CD8-positive, alpha-beta memory T cell (primary cell): ENCODE measurements around the gene CGB7. TPM values are rescaled to one million over a fixed set of nuclear protein-coding genes. Genes with fewer than 3 reads are reported as not detected.
A peak's percentile ranks its signal among the peaks of the same experiment; 100 is the strongest.

Experiments used
- CTCF ChIA-PET: fragments of 350-600 bp; sonication (Branson Sonifier 250); formaldehyde crosslinking; loops from one replicate; lab custom pipeline; 2021; ENCODE audit warnings: antibody characterized with exemption; lab: Charles Lee
- POLR2A ChIA-PET: fragments of 350-600 bp; sonication (Branson Sonifier 250); formaldehyde crosslinking; loops from one replicate; lab custom pipeline; 2021; ENCODE audit warnings: antibody characterized with exemption; lab: Charles Lee
- DNase-seq, 5 donors: peaks; one replicate each; pipeline versions ENCODE4 v3.0.0 to v3.0.0-alpha.2; 2020 to 2022; ENCODE audit warnings: mixed read lengths in 1 of 5
- H3K27ac ChIP-seq: one replicate; pipeline ENCODE4 v1.7.0; 2013; ENCODE audit warnings: low read depth, mild to moderate bottlenecking, low read length, moderate library complexity
- H3K27me3 ChIP-seq: 2 replicates; pipeline ENCODE4 v1.7.0; 2013; ENCODE audit warnings: low read length, mild to moderate bottlenecking; ENCODE audit not compliant: insufficient read depth, poor library complexity, severe bottlenecking
- H3K36me3 ChIP-seq: 2 replicates; pipeline ENCODE4 v1.7.0; 2013; ENCODE audit warnings: mild to moderate bottlenecking, low read length, moderate library complexity; ENCODE audit not compliant: insufficient read depth
- H3K4me1 ChIP-seq: 2 replicates; pipeline ENCODE4 v1.7.0; 2013; ENCODE audit warnings: mild to moderate bottlenecking, low read length, moderate library complexity; ENCODE audit not compliant: insufficient read depth
- H3K4me3 ChIP-seq: 2 replicates; pipeline ENCODE4 v1.7.0; 2013; ENCODE audit warnings: mild to moderate bottlenecking, low read length
- H3K9me3 ChIP-seq: 2 replicates; pipeline ENCODE4 v1.7.0; 2013; ENCODE audit warnings: mild to moderate bottlenecking, low read length
- H3K27ac Mint-ChIP-seq, 8 donors: one replicate each; pipeline ENCODE4 v1.8.0; 2020 to 2021; ENCODE audit warnings: mixed read lengths in 8 of 8, mild to moderate bottlenecking in 6 of 8, inconsistent platforms in 3 of 8, moderate library complexity in 3 of 8
- H3K27me3 Mint-ChIP-seq, 2 donors: one replicate each; pipeline ENCODE4 v1.8.0; 2020 to 2021; ENCODE audit warnings: mixed read lengths in 2 of 2, mild to moderate bottlenecking in 1 of 2, moderate library complexity in 1 of 2
- H3K36me3 Mint-ChIP-seq, 3 donors: one replicate each; pipeline ENCODE4 v1.8.0; 2020 to 2021; ENCODE audit warnings: mixed read lengths in 3 of 3, inconsistent platforms in 1 of 3, mild to moderate bottlenecking in 1 of 3
- H3K4me1 Mint-ChIP-seq, 3 donors: one replicate each; pipeline ENCODE4 v1.8.0; 2020 to 2021; ENCODE audit warnings: mixed read lengths in 3 of 3, inconsistent platforms in 1 of 3, mild to moderate bottlenecking in 1 of 3
- H3K4me3 Mint-ChIP-seq, 7 donors: one replicate each; pipeline ENCODE4 v1.8.0; 2020 to 2021; ENCODE audit warnings: mixed read lengths in 7 of 7, mild to moderate bottlenecking in 6 of 7, moderate library complexity in 4 of 7, inconsistent platforms in 2 of 7
- H3K9me3 Mint-ChIP-seq, 5 donors: one replicate each; pipeline ENCODE4 v1.8.0; 2020 to 2022; ENCODE audit warnings: mixed read lengths in 5 of 5, mild to moderate bottlenecking in 3 of 5, moderate library complexity in 2 of 5, inconsistent platforms in 1 of 5
- polyA plus RNA-seq: library from polyadenylated mRNA; unstranded; fragments of 300-500 nt; fragmentation: Illumina TruSeq; gene quantifications from one replicate; pipeline ENCODE4 v1.2.3, GENCODE V29; 2021
- total RNA-seq, 2 experiments: library from RNA; stranded (reverse); gene quantifications; one replicate each; pipeline ENCODE4 v1.2.3, GENCODE V29; 2021

CGB7 gene
- not detected for total RNA-seq
- polyA plus RNA-seq, result not detected

DNA sequence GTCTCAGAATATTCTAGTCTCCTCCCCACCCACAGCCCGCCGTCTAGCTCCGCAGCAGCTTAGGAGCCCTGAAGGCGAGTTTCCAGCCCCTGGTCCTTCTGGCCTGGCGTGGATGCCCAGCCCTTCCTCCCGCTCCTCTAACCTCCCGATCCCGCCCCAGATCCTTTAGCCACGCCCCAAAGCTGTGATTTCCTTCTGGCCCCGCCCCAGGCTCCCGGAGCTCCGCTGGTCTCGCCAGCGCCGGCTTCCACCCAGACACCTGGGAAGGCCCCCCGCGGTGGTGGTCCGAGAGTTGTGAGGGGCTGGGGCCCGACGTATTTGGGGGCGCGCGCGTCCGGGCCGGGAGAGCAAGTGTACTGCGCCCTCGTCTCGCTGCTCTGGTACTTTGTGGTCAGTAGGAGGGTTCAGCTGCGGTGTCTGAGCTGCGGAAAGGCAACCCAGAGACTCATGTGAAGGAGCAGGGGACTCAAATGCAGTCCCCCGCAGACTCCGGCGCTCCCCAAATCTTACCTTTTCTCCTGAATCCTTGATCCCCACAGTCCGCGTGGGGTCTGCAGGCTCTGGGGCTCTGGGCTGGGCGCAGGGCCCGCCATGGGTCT, at the start of gene CGB7:
CGB7 (minus strand) TSS at position 114 of the 599 bp plus-strand sequence. CDS start 2,374 bp downstream, outside the sequence.
- peak within 1 kb of the TSS; percentile 66 for H3K4me3 ChIP-seq

DNA sequence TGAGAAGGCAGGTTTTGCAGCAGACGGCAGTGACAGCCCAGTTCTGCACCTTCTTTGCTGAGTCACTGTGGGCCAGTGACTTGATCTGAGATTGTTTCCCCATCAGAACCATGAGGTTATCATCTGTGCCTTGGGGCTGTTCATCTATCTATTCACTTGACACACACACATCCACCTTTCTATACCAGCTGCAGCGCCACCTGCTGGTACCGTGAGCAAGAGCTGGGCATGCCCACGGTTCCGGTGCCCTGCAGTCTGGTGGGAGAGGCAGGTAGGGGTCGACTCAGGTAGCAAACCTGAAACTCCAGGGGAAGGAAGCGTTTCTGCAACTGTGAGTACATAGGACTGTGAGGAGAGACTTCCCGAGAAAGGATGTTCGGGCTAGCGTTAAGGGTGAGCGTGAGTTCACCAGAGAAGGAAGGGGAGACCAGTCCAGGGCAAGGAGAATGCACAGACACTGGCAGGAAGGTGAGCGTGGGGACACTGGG, 49.1 kb upstream of the CGB7 start:
- DNase-seq, result peak; percentile 37 to 74 (median 50)
- CTCF ChIA-PET, result interaction anchor here (0.8 to 2.9 kb wide), 7 partner anchors 8 to 114 kb away, joined by 3 to 19 read pairs (median 5); partner anchors contain the start of genes GYS1 and LIN7B
- peaks cover 5 to 63% (median 12%) of the 10 kb centered on the region in 3 donors for H3K36me3 Mint-ChIP-seq
- Histone ChIP-seq H3K4me1 (no peaks in the 10 kb centered on the region), H3K27me3 (no peaks in the 10 kb centered on the region), H3K4me3 (no peak overlapping the region), H3K9me3 (no peaks in the 10 kb centered on the region), H3K36me3 (peaks cover 25% of the 10 kb centered on the region), H3K27ac (no peak overlapping the region)
- peak overlapping the region in 1 of 7 donors; percentile 20 for H3K4me3 Mint-ChIP-seq
- H3K9me3 Mint-ChIP-seq, result no peaks in the 10 kb centered on the region
- POLR2A ChIA-PET, result interaction anchor here (1.3 kb wide), 1 partner anchor 8 kb away, joined by 3 read pairs; the partner anchor contains the start of gene LIN7B
- no peaks in the 10 kb centered on the region for H3K27me3 Mint-ChIP-seq
- peak overlapping the region in 5 of 8 donors; percentile 7 to 96 (median 72) for H3K27ac Mint-ChIP-seq
- peaks cover 0 to 3% (median 0%) of the 10 kb centered on the region in 3 donors for H3K4me1 Mint-ChIP-seq

More for the DNA sequence above, at the start of gene CGB7:
- ChIA-PET CTCF (no interaction called here), POLR2A (no interaction called here)
- Histone ChIP-seq H3K27ac (no peak within 1 kb of the TSS), H3K9me3 (no peaks in the 10 kb centered on the region), H3K27me3 (peaks cover 22% of the 10 kb centered on the region), H3K4me1 (peaks cover 17% of the 10 kb centered on the region), H3K36me3 (no peaks in the 10 kb centered on the region)
- DNase-seq, result peak in 4 of 5 donors; percentile 16 to 49 (median 26)
- H3K36me3 Mint-ChIP-seq, result no peaks in the 10 kb centered on the region
- peaks cover 38 to 48% of the 10 kb centered on the region in 2 donors for H3K27me3 Mint-ChIP-seq
- H3K9me3 Mint-ChIP-seq, result peaks cover 0 to 2% (median 0%) of the 10 kb centered on the region in 5 donors
- H3K27ac Mint-ChIP-seq, result peak within 1 kb of the TSS in 4 of 8 donors; percentile 63 to 92 (median 84)
- peak within 1 kb of the TSS; percentile 60 to 94 (median 88) for H3K4me3 Mint-ChIP-seq
- peaks cover 14 to 28% (median 16%) of the 10 kb centered on the region in 3 donors for H3K4me1 Mint-ChIP-seq

- no peaks in the 10 kb centered on the region for H3K27me3 ChIP-seq
- peaks cover 0 to 5% (median 0%) of the 10 kb centered on the region in 3 donors for H3K4me1 Mint-ChIP-seq
These were observed 46.8 kb upstream of the CGB7 start for GRCh38 chr19:49104229-49104864.

GRCh38 chr19:49103331-49104085, 46.0 kb upstream of the CGB7 start:
- H3K36me3 Mint-ChIP-seq, result peaks cover 9 to 80% (median 21%) of the 10 kb centered on the region in 3 donors
- CTCF ChIA-PET, result no interaction called here

More at GRCh38 chr19:49104229-49104864, 46.8 kb upstream of the CGB7 start:
- Mint-ChIP-seq H3K27me3 (no peaks in the 10 kb centered on the region), H3K27ac (no peak overlapping the region), H3K4me3 (no peak overlapping the region), H3K36me3 (peaks cover 5 to 81% (median 18%) of the 10 kb centered on the region in 3 donors), H3K9me3 (no peaks in the 10 kb centered on the region)
- Histone ChIP-seq H3K4me3 (no peak overlapping the region), H3K27ac (no peak overlapping the region), H3K9me3 (no peaks in the 10 kb centered on the region), H3K4me1 (no peaks in the 10 kb centered on the region), H3K36me3 (peaks cover 43% of the 10 kb centered on the region)
- CTCF ChIA-PET, result interaction anchor here (1.2 to 2.9 kb wide), 2 partner anchors 10 to 105 kb away, joined by 3 to 19 read pairs; partner anchors contain the start of gene LIN7B
- POLR2A ChIA-PET, result no interaction called here
- DNase-seq, result no peak

GRCh38 chr19:49102303-49102702, 44.8 kb upstream of the CGB7 start:
- no peak overlapping the region for H3K4me3 ChIP-seq
- H3K27ac ChIP-seq, result no peak overlapping the region
- H3K4me1 ChIP-seq, result no peaks in the 10 kb centered on the region
- H3K9me3 ChIP-seq, result no peaks in the 10 kb centered on the region
- Mint-ChIP-seq H3K27me3 (no peaks in the 10 kb centered on the region), H3K4me1 (peaks cover 0 to 7% (median 6%) of the 10 kb centered on the region in 3 donors), H3K27ac (no peak overlapping the region), H3K4me3 (no peak overlapping the region), H3K9me3 (no peaks in the 10 kb centered on the region), H3K36me3 (peaks cover 9 to 83% (median 23%) of the 10 kb centered on the region in 3 donors)
- peaks cover 60% of the 10 kb centered on the region for H3K36me3 ChIP-seq
- POLR2A ChIA-PET, result no interaction called here
- CTCF ChIA-PET, result no interaction called here
- DNase-seq, result no peak
- H3K27me3 ChIP-seq, result no peaks in the 10 kb centered on the region

More at GRCh38 chr19:49103331-49104085, 46.0 kb upstream of the CGB7 start:
- Mint-ChIP-seq H3K27me3 (no peaks in the 10 kb centered on the region), H3K27ac (peak overlapping the region in 1 of 8 donors; percentile 36), H3K4me3 (no peak overlapping the region), H3K9me3 (no peaks in the 10 kb centered on the region), H3K4me1 (peaks cover 0 to 5% (median 0%) of the 10 kb centered on the region in 3 donors)
- H3K4me1 ChIP-seq, result no peaks in the 10 kb centered on the region
- H3K4me3 ChIP-seq, result no peak overlapping the region
- peaks cover 51% of the 10 kb centered on the region for H3K36me3 ChIP-seq
- POLR2A ChIA-PET, result no interaction called here
- no peaks in the 10 kb centered on the region for H3K9me3 ChIP-seq
- H3K27ac ChIP-seq, result no peak overlapping the region
- no peaks in the 10 kb centered on the region for H3K27me3 ChIP-seq
- DNase-seq, result no peak

GRCh38 chr19:49101160-49101559, 43.6 kb upstream of the CGB7 start:
- peaks cover 4 to 83% (median 15%) of the 10 kb centered on the region in 3 donors for H3K36me3 Mint-ChIP-seq
- Histone ChIP-seq H3K27ac (peak overlapping the region; percentile 16), H3K27me3 (no peaks in the 10 kb centered on the region), H3K4me1 (no peaks in the 10 kb centered on the region), H3K4me3 (no peak overlapping the region), H3K36me3 (peaks cover 65% of the 10 kb centered on the region), H3K9me3 (no peaks in the 10 kb centered on the region)
- H3K27ac Mint-ChIP-seq, result peak overlapping the region in 2 of 8 donors; percentile 22 to 83
- DNase-seq, result no peak
- peaks cover 0 to 8% (median 3%) of the 10 kb centered on the region in 3 donors for H3K4me1 Mint-ChIP-seq
- POLR2A ChIA-PET, result no interaction called here
- no peaks in the 10 kb centered on the region for H3K9me3 Mint-ChIP-seq
- H3K4me3 Mint-ChIP-seq, result no peak overlapping the region
- CTCF ChIA-PET, result interaction anchor here (0.6 kb wide), 1 partner anchor 43 kb away, joined by 3 read pairs; no protein-coding TSS in a partner anchor
- H3K27me3 Mint-ChIP-seq, result no peaks in the 10 kb centered on the region

- Histone ChIP-seq H3K9me3 (no peaks in the 10 kb centered on the region), H3K27ac (no peak overlapping the region), H3K4me1 (no peaks in the 10 kb centered on the region), H3K36me3 (peaks cover 68% of the 10 kb centered on the region), H3K4me3 (no peak overlapping the region), H3K27me3 (no peaks in the 10 kb centered on the region)
- H3K4me1 Mint-ChIP-seq, result peaks cover 9 to 22% (median 13%) of the 10 kb centered on the region in 3 donors
- DNase-seq, result no peak
- H3K4me3 Mint-ChIP-seq, result no peak overlapping the region
- POLR2A ChIA-PET, result no interaction called here
- peaks cover 4 to 85% (median 10%) of the 10 kb centered on the region in 3 donors for H3K36me3 Mint-ChIP-seq
- no peak overlapping the region for H3K27ac Mint-ChIP-seq
- H3K27me3 Mint-ChIP-seq, result no peaks in the 10 kb centered on the region
- no peaks in the 10 kb centered on the region for H3K9me3 Mint-ChIP-seq
- CTCF ChIA-PET, result interaction anchor here (1.3 to 2.6 kb wide), 9 partner anchors 8 to 311 kb away, joined by 4 to 39 read pairs (median 10); partner anchors contain the start of genes HRC and LIN7B
These were observed 41.2 kb upstream of the CGB7 start for GRCh38 chr19:49098795-49099194.
